ENCODE measurements around the gene MDC1.

Gene MDC1

DNA sequence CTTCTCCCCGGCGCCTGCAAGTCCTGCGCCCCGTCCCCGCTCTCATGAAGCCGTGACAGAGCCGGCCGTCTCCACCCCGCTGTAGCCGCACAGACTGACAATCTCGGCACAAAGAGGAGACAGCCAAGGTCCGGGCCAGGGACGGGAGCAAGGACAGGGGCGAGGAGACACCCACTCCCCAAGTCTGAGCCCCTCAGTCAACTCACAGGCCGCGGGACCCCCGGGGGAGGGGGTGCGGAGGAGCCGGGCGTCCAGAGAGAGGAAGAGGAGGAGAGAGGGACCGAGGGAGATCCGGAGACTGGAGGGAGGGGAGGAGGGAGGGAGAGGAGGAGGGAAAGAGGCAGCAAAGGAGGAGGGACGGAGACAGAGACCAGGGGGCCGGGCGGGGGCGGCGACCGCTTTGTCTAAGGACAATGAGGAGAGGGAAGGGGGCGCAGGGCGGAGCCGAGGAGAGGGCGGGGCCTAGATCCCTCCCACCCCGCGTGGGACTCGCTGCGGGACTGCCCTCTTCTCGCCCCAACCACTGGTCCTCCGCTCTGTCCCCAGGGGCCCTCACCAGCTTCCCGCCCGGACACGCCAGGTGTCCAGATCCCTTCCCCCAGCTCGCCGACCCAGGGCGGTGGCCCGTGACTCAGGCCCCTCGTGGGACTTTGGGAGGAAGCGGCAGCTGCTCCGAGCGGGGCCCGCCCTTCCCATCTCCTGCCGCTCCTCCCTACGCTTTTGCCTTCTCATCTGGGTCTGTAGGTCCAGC, 30.0 kb downstream of the MDC1 start:
- H3K27ac ChIP-seq = peak overlapping the region; percentile 87
- no peak for TF ChIP-seq ZFX (IDR thresholded peaks at IDR 0.05; ENCODE audit: borderline replicate concordance)
- TF ChIP-seq CTCF (IDR thresholded peaks at IDR 0.05) = no peak

GRCh38 chr6:30686009-30686907, 30.8 kb downstream of the MDC1 start, which contains the start of gene PPP1R18:
Gene PPP1R18, minus strand, starts transcription at chr6:30686645. Its CDS starts 627 bp downstream, at chr6:30686018.
- H3K27ac ChIP-seq = peak within 1 kb of the TSS; percentile 87
- TF ChIP-seq ZFX (IDR thresholded peaks at IDR 0.05; ENCODE audit: borderline replicate concordance) (no peak), CTCF (IDR thresholded peaks at IDR 0.05) (no peak)

- TF ChIP-seq ZFX (IDR thresholded peaks at IDR 0.05; ENCODE audit: borderline replicate concordance) = no peak
- no peak for TF ChIP-seq CTCF (IDR thresholded peaks at IDR 0.05)
- no peak overlapping the region; the same call in 1 of the 2 replicates for H3K27ac ChIP-seq
Measured at GRCh38 chr6:30685157-30686008, 31.7 kb downstream of the MDC1 start.

DNA sequence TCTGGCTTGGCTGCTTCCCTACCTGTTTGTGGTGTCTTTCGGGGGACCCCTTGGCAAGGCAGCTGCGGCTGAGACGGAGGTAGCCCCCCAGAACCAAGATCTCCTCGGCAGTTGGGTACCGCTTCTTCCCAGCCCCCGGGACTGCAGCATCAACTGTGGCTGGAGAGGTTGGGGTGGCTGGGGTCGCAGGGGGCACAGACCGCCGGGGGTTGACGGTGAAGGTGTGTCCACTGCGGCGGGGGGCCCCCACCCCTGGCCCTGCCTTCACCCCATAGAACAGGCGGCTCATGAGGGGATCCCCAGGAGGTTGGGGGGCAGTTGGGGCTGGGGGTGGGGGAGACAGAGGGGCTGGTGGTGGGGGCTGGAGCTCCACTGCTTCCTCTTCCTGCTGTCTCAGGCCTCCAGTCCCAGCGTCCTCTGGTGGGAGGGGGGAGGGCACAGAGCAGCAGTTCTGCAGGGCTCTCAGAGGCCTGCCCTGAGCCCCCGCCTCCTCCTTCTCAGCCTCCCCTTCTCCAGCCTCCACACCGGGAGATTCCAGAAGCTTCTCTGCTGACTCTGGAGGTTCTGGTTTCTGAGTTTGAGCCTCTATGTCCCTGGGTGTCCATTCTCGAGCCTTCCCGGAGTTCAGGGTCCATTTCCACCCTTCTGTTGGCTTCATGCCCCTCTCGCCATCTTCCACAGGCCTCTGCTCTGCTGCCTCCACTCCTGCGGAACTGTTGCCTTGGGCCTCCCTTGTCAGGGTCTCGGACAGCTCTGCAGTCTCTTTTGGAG, 32.5 kb downstream of the MDC1 start:
- no peak for TF ChIP-seq ZFX (IDR thresholded peaks at IDR 0.05; ENCODE audit: borderline replicate concordance)
- TF ChIP-seq CTCF (IDR thresholded peaks at IDR 0.05) = no peak
- H3K27ac ChIP-seq = no peak overlapping the region

GRCh38 chr6:30683980-30684338, 33.1 kb downstream of the MDC1 start:
- H3K27ac ChIP-seq = no peak overlapping the region
- TF ChIP-seq CTCF (IDR thresholded peaks at IDR 0.05) = no peak
- no peak for TF ChIP-seq ZFX (IDR thresholded peaks at IDR 0.05; ENCODE audit: borderline replicate concordance)

DNA sequence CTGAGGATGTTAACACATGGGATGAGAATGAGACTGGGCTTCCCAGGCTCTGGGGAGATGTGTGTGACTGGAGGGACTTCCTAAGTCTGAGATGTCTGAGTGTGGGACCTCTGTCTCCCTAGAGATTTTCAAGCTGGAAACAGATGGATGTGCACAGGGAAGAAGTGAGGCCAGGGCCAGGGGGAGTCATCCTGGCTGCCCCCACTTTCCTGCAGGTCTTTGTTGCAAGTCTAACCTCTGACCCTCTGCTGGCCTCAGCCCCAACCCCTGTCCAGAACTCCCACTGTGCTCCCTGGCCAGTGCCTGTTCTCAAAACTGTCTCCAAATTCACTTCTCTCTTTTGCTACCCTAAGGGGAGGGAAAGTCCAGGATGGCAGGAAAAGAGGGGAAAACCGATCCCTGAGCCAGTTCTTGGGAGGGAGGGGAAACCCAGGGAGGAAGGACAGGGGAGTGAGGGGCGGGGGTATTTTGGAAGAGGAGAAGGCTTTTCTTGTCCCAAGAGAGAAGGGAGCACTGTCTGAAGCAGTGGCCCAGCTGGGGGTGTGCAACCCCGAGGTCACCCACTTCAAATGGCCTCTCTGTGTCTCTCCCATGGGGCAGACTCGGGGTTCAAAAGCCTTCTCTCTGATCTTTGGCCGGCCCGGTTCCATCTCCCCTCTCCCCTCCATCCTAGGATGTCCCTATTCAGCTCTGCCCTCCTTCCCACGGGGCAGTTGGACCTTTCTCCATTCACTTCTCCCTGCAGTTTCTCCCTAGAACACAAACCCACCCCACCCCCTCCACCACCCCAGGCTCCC, 33.7 kb downstream of the MDC1 start:
- H3K27ac ChIP-seq = no peak overlapping the region
- no peak for TF ChIP-seq CTCF (IDR thresholded peaks at IDR 0.05)
- TF ChIP-seq ZFX (IDR thresholded peaks at IDR 0.05; ENCODE audit: borderline replicate concordance) = no peak
